HL-60 (cell line): ENCODE measurements around the gene BIRC5.

Experiments
- POLR2AphosphoS5 ChIP-seq: IDR thresholded peaks from 2 replicates; pipeline ENCODE4 v1.6.1; 2012; ENCODE audit warnings: low read depth
- TF ChIP-seq, protein P1 (sequence below): IDR thresholded peaks from one replicate; pipeline ENCODE4 v1.5.1; 2011; ENCODE audit warnings: low read length, control low read depth, inconsistent platforms; ENCODE audit not compliant: insufficient read depth
- TF ChIP-seq, protein P2 (sequence below): IDR thresholded peaks from 2 replicates; pipeline ENCODE4 v1.6.1; 2012; ENCODE audit warnings: low read depth; ENCODE audit not compliant: insufficient replicate concordance

DNA sequence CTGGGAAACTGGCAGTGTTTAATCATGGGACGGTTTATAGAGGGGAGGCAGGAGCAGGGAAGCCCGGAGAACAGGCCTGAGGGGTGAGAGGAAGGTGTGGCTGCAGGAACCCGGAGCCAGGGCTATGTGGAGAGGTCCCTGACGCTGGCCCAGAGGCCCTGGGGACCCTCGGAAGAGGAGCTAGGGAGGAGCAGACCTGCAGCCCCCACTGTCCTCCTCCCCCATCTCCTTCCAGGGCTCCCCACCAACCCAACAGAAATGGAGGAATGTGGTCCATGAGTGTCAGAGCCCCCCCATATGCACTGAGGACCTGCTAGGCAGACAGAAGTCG is 37.7 kb downstream of the BIRC5 start:
- TF ChIP-seq, protein P1, sequence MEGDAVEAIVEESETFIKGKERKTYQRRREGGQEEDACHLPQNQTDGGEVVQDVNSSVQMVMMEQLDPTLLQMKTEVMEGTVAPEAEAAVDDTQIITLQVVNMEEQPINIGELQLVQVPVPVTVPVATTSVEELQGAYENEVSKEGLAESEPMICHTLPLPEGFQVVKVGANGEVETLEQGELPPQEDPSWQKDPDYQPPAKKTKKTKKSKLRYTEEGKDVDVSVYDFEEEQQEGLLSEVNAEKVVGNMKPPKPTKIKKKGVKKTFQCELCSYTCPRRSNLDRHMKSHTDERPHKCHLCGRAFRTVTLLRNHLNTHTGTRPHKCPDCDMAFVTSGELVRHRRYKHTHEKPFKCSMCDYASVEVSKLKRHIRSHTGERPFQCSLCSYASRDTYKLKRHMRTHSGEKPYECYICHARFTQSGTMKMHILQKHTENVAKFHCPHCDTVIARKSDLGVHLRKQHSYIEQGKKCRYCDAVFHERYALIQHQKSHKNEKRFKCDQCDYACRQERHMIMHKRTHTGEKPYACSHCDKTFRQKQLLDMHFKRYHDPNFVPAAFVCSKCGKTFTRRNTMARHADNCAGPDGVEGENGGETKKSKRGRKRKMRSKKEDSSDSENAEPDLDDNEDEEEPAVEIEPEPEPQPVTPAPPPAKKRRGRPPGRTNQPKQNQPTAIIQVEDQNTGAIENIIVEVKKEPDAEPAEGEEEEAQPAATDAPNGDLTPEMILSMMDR = no peak
- TF ChIP-seq POLR2AphosphoS5 = no peak
- TF ChIP-seq, protein P2, sequence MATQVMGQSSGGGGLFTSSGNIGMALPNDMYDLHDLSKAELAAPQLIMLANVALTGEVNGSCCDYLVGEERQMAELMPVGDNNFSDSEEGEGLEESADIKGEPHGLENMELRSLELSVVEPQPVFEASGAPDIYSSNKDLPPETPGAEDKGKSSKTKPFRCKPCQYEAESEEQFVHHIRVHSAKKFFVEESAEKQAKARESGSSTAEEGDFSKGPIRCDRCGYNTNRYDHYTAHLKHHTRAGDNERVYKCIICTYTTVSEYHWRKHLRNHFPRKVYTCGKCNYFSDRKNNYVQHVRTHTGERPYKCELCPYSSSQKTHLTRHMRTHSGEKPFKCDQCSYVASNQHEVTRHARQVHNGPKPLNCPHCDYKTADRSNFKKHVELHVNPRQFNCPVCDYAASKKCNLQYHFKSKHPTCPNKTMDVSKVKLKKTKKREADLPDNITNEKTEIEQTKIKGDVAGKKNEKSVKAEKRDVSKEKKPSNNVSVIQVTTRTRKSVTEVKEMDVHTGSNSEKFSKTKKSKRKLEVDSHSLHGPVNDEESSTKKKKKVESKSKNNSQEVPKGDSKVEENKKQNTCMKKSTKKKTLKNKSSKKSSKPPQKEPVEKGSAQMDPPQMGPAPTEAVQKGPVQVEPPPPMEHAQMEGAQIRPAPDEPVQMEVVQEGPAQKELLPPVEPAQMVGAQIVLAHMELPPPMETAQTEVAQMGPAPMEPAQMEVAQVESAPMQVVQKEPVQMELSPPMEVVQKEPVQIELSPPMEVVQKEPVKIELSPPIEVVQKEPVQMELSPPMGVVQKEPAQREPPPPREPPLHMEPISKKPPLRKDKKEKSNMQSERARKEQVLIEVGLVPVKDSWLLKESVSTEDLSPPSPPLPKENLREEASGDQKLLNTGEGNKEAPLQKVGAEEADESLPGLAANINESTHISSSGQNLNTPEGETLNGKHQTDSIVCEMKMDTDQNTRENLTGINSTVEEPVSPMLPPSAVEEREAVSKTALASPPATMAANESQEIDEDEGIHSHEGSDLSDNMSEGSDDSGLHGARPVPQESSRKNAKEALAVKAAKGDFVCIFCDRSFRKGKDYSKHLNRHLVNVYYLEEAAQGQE = no peak
